H9 (cell line): ENCODE data around the gene LETM1. TPM values are rescaled to one million over a fixed set of nuclear protein-coding genes. Genes with fewer than 3 reads are reported as not detected.

Experiments used
- DNase-seq: peaks from one replicate; pipeline ENCODE4 v3.0.0-alpha.2; 2017
- H2AFZ ChIP-seq: one replicate; pipeline ENCODE4 v1.6.1; 2013; ENCODE audit warnings: mild to moderate bottlenecking, low read length, control low read depth, moderate library complexity
- H2AK5ac ChIP-seq: 2 replicates; pipeline ENCODE4 v1.6.1; 2013; ENCODE audit warnings: low read length, control low read depth, mixed read lengths; ENCODE audit not compliant: insufficient read length
- H2BK120ac ChIP-seq: one replicate; pipeline ENCODE4 v1.6.1; 2013; ENCODE audit warnings: low read depth, mild to moderate bottlenecking, low read length, control low read depth, inconsistent platforms; ENCODE audit not compliant: poor library complexity, severe bottlenecking
- H2BK12ac ChIP-seq: 2 replicates; pipeline ENCODE4 v1.6.1; 2013; ENCODE audit warnings: low read length, control low read depth, mixed read lengths, low read depth; ENCODE audit not compliant: insufficient read length
- H2BK15ac ChIP-seq: 2 replicates; pipeline ENCODE4 v1.6.1; 2013; ENCODE audit warnings: low read depth, low read length, control low read depth
- H2BK20ac ChIP-seq: one replicate; pipeline ENCODE4 v1.6.1; 2013; ENCODE audit warnings: low read depth, mild to moderate bottlenecking, low read length, control low read depth, inconsistent platforms; ENCODE audit not compliant: poor library complexity, severe bottlenecking
- H2BK5ac ChIP-seq: 2 replicates; pipeline ENCODE4 v1.6.1; 2013; ENCODE audit warnings: low read length, control low read depth, mixed read lengths; ENCODE audit not compliant: insufficient read length
- H3K14ac ChIP-seq: 2 replicates; pipeline ENCODE4 v1.6.1; 2013; ENCODE audit warnings: low read length, control low read depth; ENCODE audit not compliant: insufficient read depth
- H3K18ac ChIP-seq: 2 replicates; pipeline ENCODE4 v1.6.1; 2013; ENCODE audit warnings: low read depth, mild to moderate bottlenecking, mixed read lengths, low read length, control low read depth; ENCODE audit not compliant: insufficient read length
- H3K23ac ChIP-seq: 2 replicates; pipeline ENCODE4 v1.6.1; 2013; ENCODE audit warnings: low read length, control low read depth, mixed read lengths, low read depth; ENCODE audit not compliant: insufficient read length
- H3K23me2 ChIP-seq: 2 replicates; pipeline ENCODE4 v1.6.1; 2013; ENCODE audit warnings: low read depth, mild to moderate bottlenecking, mixed read lengths, low read length, control low read depth; ENCODE audit not compliant: insufficient read length, poor library complexity, severe bottlenecking
- H3K27ac ChIP-seq: 2 replicates; pipeline ENCODE4 v1.5.1; 2013; ENCODE audit warnings: low read length, control low read depth, mixed read lengths, low read depth; ENCODE audit not compliant: insufficient read length
- H3K27me3 ChIP-seq: 2 replicates; pipeline ENCODE4 v1.6.1; 2013; ENCODE audit warnings: low read length, control low read depth, inconsistent platforms; ENCODE audit not compliant: insufficient read depth
- H3K4ac ChIP-seq: 2 replicates; pipeline ENCODE4 v1.6.1; 2013; ENCODE audit warnings: low read depth, mild to moderate bottlenecking, control low read depth, inconsistent platforms, low read length, moderate library complexity
- H3K4me1 ChIP-seq: 2 replicates; pipeline ENCODE4 v1.6.1; 2013; ENCODE audit warnings: low read length, control low read depth, inconsistent platforms; ENCODE audit not compliant: insufficient read depth
- H3K4me2 ChIP-seq: 2 replicates; pipeline ENCODE4 v1.6.1; 2013; ENCODE audit warnings: low read length, control low read depth, mixed read lengths; ENCODE audit not compliant: insufficient read length, insufficient read depth
- H3K56ac ChIP-seq: 2 replicates; pipeline ENCODE4 v1.6.1; 2013; ENCODE audit warnings: low read depth, mild to moderate bottlenecking, mixed read lengths, low read length, control low read depth; ENCODE audit not compliant: insufficient read length
- H3K79me1 ChIP-seq: 2 replicates; pipeline ENCODE4 v1.6.1; 2013; ENCODE audit warnings: low read depth, mild to moderate bottlenecking, moderate library complexity, low read length, control low read depth, inconsistent platforms; ENCODE audit not compliant: insufficient read depth, poor library complexity, severe bottlenecking
- H3K79me2 ChIP-seq: 2 replicates; pipeline ENCODE4 v1.6.1; 2013; ENCODE audit warnings: low read length, control low read depth, inconsistent platforms; ENCODE audit not compliant: insufficient read depth
- H3K9ac ChIP-seq: 2 replicates; pipeline ENCODE4 v1.6.1; 2013; ENCODE audit warnings: low read length, control low read depth, mixed read lengths; ENCODE audit not compliant: insufficient read length; ENCODE audit errors: extremely low read depth
- H3K9me3 ChIP-seq: one replicate; pipeline ENCODE4 v1.6.1; 2013; ENCODE audit warnings: low read depth, low read length, inconsistent platforms; ENCODE audit not compliant: control insufficient read depth
- H3T11ph ChIP-seq: one replicate; pipeline ENCODE4 v1.6.1; 2013; ENCODE audit warnings: mild to moderate bottlenecking, low read length, control low read depth, inconsistent platforms
- H4K20me1 ChIP-seq: one replicate; pipeline ENCODE4 v1.6.1; 2013; ENCODE audit not compliant: control insufficient read depth, insufficient read length, insufficient read depth
- H4K5ac ChIP-seq: 2 replicates; pipeline ENCODE4 v1.6.1; 2013; ENCODE audit warnings: low read depth, mild to moderate bottlenecking, mixed read lengths, low read length, control low read depth; ENCODE audit not compliant: insufficient read length
- H4K8ac ChIP-seq: replicated peaks from 2 replicates; pipeline ENCODE4 v1.6.1; 2013; ENCODE audit warnings: low read length, control low read depth, mixed read lengths, low read depth; ENCODE audit not compliant: insufficient read length
- H4K91ac ChIP-seq: 2 replicates; pipeline ENCODE4 v1.6.1; 2013; ENCODE audit warnings: low read depth, mild to moderate bottlenecking, moderate library complexity, mixed read lengths, low read length, control low read depth; ENCODE audit not compliant: insufficient read length
- H3K27ac Mint-ChIP-seq, 3 experiments: 2 replicates in 2 of 3; 3 replicates in 1 of 3; pipeline ENCODE4 v1.8.0; 2020 to 2021; ENCODE audit warnings: mixed read lengths in 3 of 3, mild to moderate bottlenecking in 1 of 3, moderate library complexity in 1 of 3
- H3K27me3 Mint-ChIP-seq: 2 replicates; pipeline ENCODE4 v1.8.0; 2021; ENCODE audit warnings: low read depth, mild to moderate bottlenecking, moderate library complexity, mixed read lengths
- H3K36me3 Mint-ChIP-seq, 3 experiments: 2 replicates in 2 of 3; 3 replicates in 1 of 3; pipeline ENCODE4 v1.8.0; 2020 to 2021; ENCODE audit warnings: low read depth in 3 of 3, mixed read lengths in 3 of 3; ENCODE audit not compliant: insufficient read depth in 1 of 3
- H3K4me1 Mint-ChIP-seq, 2 experiments: 2 replicates each; pipeline ENCODE4 v1.8.0; 2020; ENCODE audit warnings: mixed read lengths in 2 of 2
- H3K4me3 Mint-ChIP-seq, 2 experiments: 2 replicates in 1 of 2; 3 replicates in 1 of 2; pipeline ENCODE4 v1.8.0; 2020 to 2021; ENCODE audit warnings: mild to moderate bottlenecking in 2 of 2, mixed read lengths in 2 of 2, moderate library complexity in 1 of 2
- H3K9me3 Mint-ChIP-seq, 2 experiments: 2 replicates in 1 of 2; 3 replicates in 1 of 2; pipeline ENCODE4 v1.8.0; 2020; ENCODE audit warnings: mild to moderate bottlenecking in 2 of 2, mixed read lengths in 2 of 2, moderate library complexity in 1 of 2
- WGBS: extraction: QIAGEN DNeasy Blood & Tissue Kit; methylation state at CpG from one replicate; pipeline ENCODE4 v1.1.7; 2013; ENCODE audit warnings: missing lambda C conversion rate, low lambda C conversion rate, mixed read lengths; ENCODE audit not compliant: insufficient read length; ENCODE audit errors: extremely low coverage; 5-methylcytosine and 5-hydroxymethylcytosine counted together
- total RNA-seq: library from RNA; stranded (reverse); gene quantifications from 2 replicates; pipeline ENCODE4 v1.2.1, GENCODE V29; 2021
- TF ChIP-seq, protein P1 (sequence below): fragments of 200-600 bp; sonication (generic); conservative IDR thresholded peaks from 3 replicates; pipeline ENCODE4 v1.8.0; 2021; ENCODE audit warnings: antibody characterized with exemption, mild to moderate bottlenecking

The LETM1 gene
- total RNA-seq, 1 experiment from 2014 or later, result 43.4 TPM

DNA sequence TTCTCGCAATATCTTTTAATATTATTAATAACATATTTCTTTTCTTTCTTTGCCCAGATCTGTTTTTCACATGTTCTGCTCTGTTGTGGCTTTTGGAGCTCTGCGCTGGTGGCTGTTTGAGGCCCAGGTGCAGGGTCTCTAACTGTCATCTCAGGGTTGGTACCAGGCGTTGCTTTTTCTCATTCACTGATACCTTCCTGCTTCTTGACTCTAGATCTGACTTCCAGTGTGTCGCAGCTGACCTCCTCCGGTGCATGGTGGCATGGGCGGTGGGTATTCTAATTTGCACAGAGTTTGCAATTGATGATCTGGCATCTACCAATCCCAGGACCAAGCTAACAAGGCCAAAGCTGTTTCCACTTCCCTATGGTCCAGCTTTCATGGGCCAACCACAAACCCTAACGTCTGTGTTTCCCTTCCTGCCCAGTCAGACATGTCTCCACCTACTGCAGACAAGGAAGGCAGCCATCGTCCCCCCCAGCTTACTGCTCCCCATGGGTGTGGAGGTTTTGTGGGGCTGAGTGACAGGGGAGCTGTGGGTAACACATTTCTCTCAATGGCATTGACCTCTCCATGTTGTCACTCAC, 25.2 kb downstream of the LETM1 start:
- TF ChIP-seq, protein P1, sequence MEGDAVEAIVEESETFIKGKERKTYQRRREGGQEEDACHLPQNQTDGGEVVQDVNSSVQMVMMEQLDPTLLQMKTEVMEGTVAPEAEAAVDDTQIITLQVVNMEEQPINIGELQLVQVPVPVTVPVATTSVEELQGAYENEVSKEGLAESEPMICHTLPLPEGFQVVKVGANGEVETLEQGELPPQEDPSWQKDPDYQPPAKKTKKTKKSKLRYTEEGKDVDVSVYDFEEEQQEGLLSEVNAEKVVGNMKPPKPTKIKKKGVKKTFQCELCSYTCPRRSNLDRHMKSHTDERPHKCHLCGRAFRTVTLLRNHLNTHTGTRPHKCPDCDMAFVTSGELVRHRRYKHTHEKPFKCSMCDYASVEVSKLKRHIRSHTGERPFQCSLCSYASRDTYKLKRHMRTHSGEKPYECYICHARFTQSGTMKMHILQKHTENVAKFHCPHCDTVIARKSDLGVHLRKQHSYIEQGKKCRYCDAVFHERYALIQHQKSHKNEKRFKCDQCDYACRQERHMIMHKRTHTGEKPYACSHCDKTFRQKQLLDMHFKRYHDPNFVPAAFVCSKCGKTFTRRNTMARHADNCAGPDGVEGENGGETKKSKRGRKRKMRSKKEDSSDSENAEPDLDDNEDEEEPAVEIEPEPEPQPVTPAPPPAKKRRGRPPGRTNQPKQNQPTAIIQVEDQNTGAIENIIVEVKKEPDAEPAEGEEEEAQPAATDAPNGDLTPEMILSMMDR, result no peak
- no peak overlapping the region for H3T11ph ChIP-seq
- H4K20me1 ChIP-seq, result no peaks in the 10 kb centered on the region
- no peaks in the 10 kb centered on the region for H3K23me2 ChIP-seq
- no peak overlapping the region for H2BK5ac ChIP-seq
- H3K27me3 Mint-ChIP-seq, result peaks cover 6% of the 10 kb centered on the region
- H3K4me1 Mint-ChIP-seq, result peaks cover 9 to 10% of the 10 kb centered on the region in 2 experiments
- no peaks in the 10 kb centered on the region for H3K9me3 ChIP-seq
- H3K23ac ChIP-seq, result no peak overlapping the region
- H3K4me3 Mint-ChIP-seq, result no peak overlapping the region
- H3K9me3 Mint-ChIP-seq, result peaks cover 9 to 11% of the 10 kb centered on the region in 2 experiments
- no peak overlapping the region for H3K27ac ChIP-seq
- no peak overlapping the region for H2BK20ac ChIP-seq
- no peak overlapping the region for H3K4me2 ChIP-seq
- no peak overlapping the region for H2BK15ac ChIP-seq
- no peak overlapping the region for H4K91ac ChIP-seq
- no peak overlapping the region for H3K14ac ChIP-seq
- no peaks in the 10 kb centered on the region for H3K79me2 ChIP-seq
- H3K9ac ChIP-seq, result no peak overlapping the region
- no peak overlapping the region for H4K8ac ChIP-seq
- no CpG with 5 or more reads among the region's 8 CpGs for WGBS
- H2BK12ac ChIP-seq, result no peak overlapping the region
- H2BK120ac ChIP-seq, result no peak overlapping the region
- peaks cover 41 to 61% (median 60%) of the 10 kb centered on the region in 3 experiments for H3K36me3 Mint-ChIP-seq
- no peaks in the 10 kb centered on the region for H3K4me1 ChIP-seq
- no peak overlapping the region for H3K56ac ChIP-seq
- H3K27ac Mint-ChIP-seq, result no peak overlapping the region; a peak in 1 of 7 replicates
- DNase-seq, result no peak
- H2AFZ ChIP-seq, result no peak overlapping the region
- no peak overlapping the region for H3K4ac ChIP-seq
- no peaks in the 10 kb centered on the region for H3K27me3 ChIP-seq
- no peak overlapping the region for H3K18ac ChIP-seq
- no peak overlapping the region for H2AK5ac ChIP-seq
- no peaks in the 10 kb centered on the region for H3K79me1 ChIP-seq
- H4K5ac ChIP-seq, result no peak overlapping the region
